H9 (cell line): ENCODE measurements around the gene BIK. TPM values are rescaled to one million over a fixed set of nuclear protein-coding genes. Genes with fewer than 3 reads are reported as not detected.
A peak's percentile ranks its signal among the peaks of the same experiment; 100 is the strongest.

Experiments used
- DNase-seq: peaks from one replicate; pipeline ENCODE4 v3.0.0-alpha.2; 2017
- H2AFZ ChIP-seq: one replicate; pipeline ENCODE4 v1.6.1; 2013; ENCODE audit warnings: mild to moderate bottlenecking, low read length, control low read depth, moderate library complexity
- H2AK5ac ChIP-seq: 2 replicates; pipeline ENCODE4 v1.6.1; 2013; ENCODE audit warnings: low read length, control low read depth, mixed read lengths; ENCODE audit not compliant: insufficient read length
- H2BK120ac ChIP-seq: one replicate; pipeline ENCODE4 v1.6.1; 2013; ENCODE audit warnings: low read depth, mild to moderate bottlenecking, low read length, control low read depth, inconsistent platforms; ENCODE audit not compliant: poor library complexity, severe bottlenecking
- H2BK12ac ChIP-seq: 2 replicates; pipeline ENCODE4 v1.6.1; 2013; ENCODE audit warnings: low read length, control low read depth, mixed read lengths, low read depth; ENCODE audit not compliant: insufficient read length
- H2BK15ac ChIP-seq: 2 replicates; pipeline ENCODE4 v1.6.1; 2013; ENCODE audit warnings: low read depth, low read length, control low read depth
- H2BK20ac ChIP-seq: one replicate; pipeline ENCODE4 v1.6.1; 2013; ENCODE audit warnings: low read depth, mild to moderate bottlenecking, low read length, control low read depth, inconsistent platforms; ENCODE audit not compliant: poor library complexity, severe bottlenecking
- H2BK5ac ChIP-seq: 2 replicates; pipeline ENCODE4 v1.6.1; 2013; ENCODE audit warnings: low read length, control low read depth, mixed read lengths; ENCODE audit not compliant: insufficient read length
- H3K14ac ChIP-seq: 2 replicates; pipeline ENCODE4 v1.6.1; 2013; ENCODE audit warnings: low read length, control low read depth; ENCODE audit not compliant: insufficient read depth
- H3K18ac ChIP-seq: 2 replicates; pipeline ENCODE4 v1.6.1; 2013; ENCODE audit warnings: low read depth, mild to moderate bottlenecking, mixed read lengths, low read length, control low read depth; ENCODE audit not compliant: insufficient read length
- H3K23ac ChIP-seq: 2 replicates; pipeline ENCODE4 v1.6.1; 2013; ENCODE audit warnings: low read length, control low read depth, mixed read lengths, low read depth; ENCODE audit not compliant: insufficient read length
- H3K23me2 ChIP-seq: 2 replicates; pipeline ENCODE4 v1.6.1; 2013; ENCODE audit warnings: low read depth, mild to moderate bottlenecking, mixed read lengths, low read length, control low read depth; ENCODE audit not compliant: insufficient read length, poor library complexity, severe bottlenecking
- H3K27ac ChIP-seq: 2 replicates; pipeline ENCODE4 v1.5.1; 2013; ENCODE audit warnings: low read length, control low read depth, mixed read lengths, low read depth; ENCODE audit not compliant: insufficient read length
- H3K27me3 ChIP-seq: 2 replicates; pipeline ENCODE4 v1.6.1; 2013; ENCODE audit warnings: low read length, control low read depth, inconsistent platforms; ENCODE audit not compliant: insufficient read depth
- H3K4ac ChIP-seq: 2 replicates; pipeline ENCODE4 v1.6.1; 2013; ENCODE audit warnings: low read depth, mild to moderate bottlenecking, control low read depth, inconsistent platforms, low read length, moderate library complexity
- H3K4me1 ChIP-seq: 2 replicates; pipeline ENCODE4 v1.6.1; 2013; ENCODE audit warnings: low read length, control low read depth, inconsistent platforms; ENCODE audit not compliant: insufficient read depth
- H3K4me2 ChIP-seq: 2 replicates; pipeline ENCODE4 v1.6.1; 2013; ENCODE audit warnings: low read length, control low read depth, mixed read lengths; ENCODE audit not compliant: insufficient read length, insufficient read depth
- H3K56ac ChIP-seq: 2 replicates; pipeline ENCODE4 v1.6.1; 2013; ENCODE audit warnings: low read depth, mild to moderate bottlenecking, mixed read lengths, low read length, control low read depth; ENCODE audit not compliant: insufficient read length
- H3K79me1 ChIP-seq: 2 replicates; pipeline ENCODE4 v1.6.1; 2013; ENCODE audit warnings: low read depth, mild to moderate bottlenecking, moderate library complexity, low read length, control low read depth, inconsistent platforms; ENCODE audit not compliant: insufficient read depth, poor library complexity, severe bottlenecking
- H3K79me2 ChIP-seq: 2 replicates; pipeline ENCODE4 v1.6.1; 2013; ENCODE audit warnings: low read length, control low read depth, inconsistent platforms; ENCODE audit not compliant: insufficient read depth
- H3K9ac ChIP-seq: 2 replicates; pipeline ENCODE4 v1.6.1; 2013; ENCODE audit warnings: low read length, control low read depth, mixed read lengths; ENCODE audit not compliant: insufficient read length; ENCODE audit errors: extremely low read depth
- H3K9me3 ChIP-seq: one replicate; pipeline ENCODE4 v1.6.1; 2013; ENCODE audit warnings: low read depth, low read length, inconsistent platforms; ENCODE audit not compliant: control insufficient read depth
- H3T11ph ChIP-seq: one replicate; pipeline ENCODE4 v1.6.1; 2013; ENCODE audit warnings: mild to moderate bottlenecking, low read length, control low read depth, inconsistent platforms
- H4K20me1 ChIP-seq: one replicate; pipeline ENCODE4 v1.6.1; 2013; ENCODE audit not compliant: control insufficient read depth, insufficient read length, insufficient read depth
- H4K5ac ChIP-seq: 2 replicates; pipeline ENCODE4 v1.6.1; 2013; ENCODE audit warnings: low read depth, mild to moderate bottlenecking, mixed read lengths, low read length, control low read depth; ENCODE audit not compliant: insufficient read length
- H4K8ac ChIP-seq: replicated peaks from 2 replicates; pipeline ENCODE4 v1.6.1; 2013; ENCODE audit warnings: low read length, control low read depth, mixed read lengths, low read depth; ENCODE audit not compliant: insufficient read length
- H4K91ac ChIP-seq: 2 replicates; pipeline ENCODE4 v1.6.1; 2013; ENCODE audit warnings: low read depth, mild to moderate bottlenecking, moderate library complexity, mixed read lengths, low read length, control low read depth; ENCODE audit not compliant: insufficient read length
- H3K27ac Mint-ChIP-seq, 3 experiments: 2 replicates in 2 of 3; 3 replicates in 1 of 3; pipeline ENCODE4 v1.8.0; 2020 to 2021; ENCODE audit warnings: mixed read lengths in 3 of 3, mild to moderate bottlenecking in 1 of 3, moderate library complexity in 1 of 3
- H3K27me3 Mint-ChIP-seq: 2 replicates; pipeline ENCODE4 v1.8.0; 2021; ENCODE audit warnings: low read depth, mild to moderate bottlenecking, moderate library complexity, mixed read lengths
- H3K36me3 Mint-ChIP-seq, 3 experiments: 2 replicates in 2 of 3; 3 replicates in 1 of 3; pipeline ENCODE4 v1.8.0; 2020 to 2021; ENCODE audit warnings: low read depth in 3 of 3, mixed read lengths in 3 of 3; ENCODE audit not compliant: insufficient read depth in 1 of 3
- H3K4me1 Mint-ChIP-seq, 2 experiments: 2 replicates each; pipeline ENCODE4 v1.8.0; 2020; ENCODE audit warnings: mixed read lengths in 2 of 2
- H3K4me3 Mint-ChIP-seq, 2 experiments: 2 replicates in 1 of 2; 3 replicates in 1 of 2; pipeline ENCODE4 v1.8.0; 2020 to 2021; ENCODE audit warnings: mild to moderate bottlenecking in 2 of 2, mixed read lengths in 2 of 2, moderate library complexity in 1 of 2
- H3K9me3 Mint-ChIP-seq, 2 experiments: 2 replicates in 1 of 2; 3 replicates in 1 of 2; pipeline ENCODE4 v1.8.0; 2020; ENCODE audit warnings: mild to moderate bottlenecking in 2 of 2, mixed read lengths in 2 of 2, moderate library complexity in 1 of 2
- CTCF ChIP-seq: fragments of 200-600 bp; sonication (generic); conservative IDR thresholded peaks from 3 replicates; pipeline ENCODE4 v1.8.0; 2021; ENCODE audit warnings: antibody characterized with exemption, mild to moderate bottlenecking
- WGBS: extraction: QIAGEN DNeasy Blood & Tissue Kit; methylation state at CpG from one replicate; pipeline ENCODE4 v1.1.7; 2013; ENCODE audit warnings: missing lambda C conversion rate, low lambda C conversion rate, mixed read lengths; ENCODE audit not compliant: insufficient read length; ENCODE audit errors: extremely low coverage; 5-methylcytosine and 5-hydroxymethylcytosine counted together
- total RNA-seq: library from RNA; stranded (reverse); gene quantifications from 2 replicates; pipeline ENCODE4 v1.2.1, GENCODE V29; 2021

The BIK gene
- total RNA-seq, 1 experiment from 2014 or later: 8.3 TPM

GRCh38 chr22:43088627-43088983 is 21.9 kb upstream of the BIK start:
- no peak overlapping the region for H4K5ac ChIP-seq
- no peak overlapping the region for H2AK5ac ChIP-seq
- peak overlapping the region in 2 of 3 experiments; percentile 21 to 71; a peak in 2 of 7 replicates for H3K27ac Mint-ChIP-seq
- H3K4me1 Mint-ChIP-seq: peaks cover 3 to 15% of the 10 kb centered on the region in 2 experiments; a peak in 3 of 4 replicates
- H3K23ac ChIP-seq: no peak overlapping the region
- no peak overlapping the region for H4K8ac ChIP-seq
- H3K36me3 Mint-ChIP-seq: peaks cover 0 to 5% (median 0%) of the 10 kb centered on the region in 3 experiments; a peak in 3 of 7 replicates
- no peaks in the 10 kb centered on the region for H3K27me3 Mint-ChIP-seq
- peak overlapping the region; percentile 77 for H3K9ac ChIP-seq
- peak overlapping the region; percentile 79 for H3K18ac ChIP-seq
- WGBS: no CpG with 5 or more reads among the region's 9 CpGs
- H3K56ac ChIP-seq: no peak overlapping the region
- H4K20me1 ChIP-seq: no peaks in the 10 kb centered on the region
- no peak for TF ChIP-seq CTCF
- H2BK120ac ChIP-seq: no peak overlapping the region
- H3K27me3 ChIP-seq: no peaks in the 10 kb centered on the region
- peak overlapping the region; percentile 74 for H2AFZ ChIP-seq
- H2BK20ac ChIP-seq: no peak overlapping the region
- no peak overlapping the region for H3K27ac ChIP-seq
- H3K4me2 ChIP-seq: peak overlapping the region; percentile 89
- H3K4me1 ChIP-seq: no peaks in the 10 kb centered on the region
- H3K4ac ChIP-seq: no peak overlapping the region
- H2BK12ac ChIP-seq: no peak overlapping the region
- no peak overlapping the region for H4K91ac ChIP-seq
- H2BK15ac ChIP-seq: no peak overlapping the region
- peak overlapping the region; percentile 74 to 91 for H3K4me3 Mint-ChIP-seq
- no peaks in the 10 kb centered on the region; a peak in 1 of 5 replicates for H3K9me3 Mint-ChIP-seq
- H3T11ph ChIP-seq: no peak overlapping the region
- peak overlapping the region; percentile 83; the same call in 1 of the 2 replicates for H3K14ac ChIP-seq
- H3K23me2 ChIP-seq: peaks cover 5% of the 10 kb centered on the region
- no peak overlapping the region for H2BK5ac ChIP-seq
- no peaks in the 10 kb centered on the region for H3K9me3 ChIP-seq
- no peak for DNase-seq
- no peaks in the 10 kb centered on the region for H3K79me2 ChIP-seq
- H3K79me1 ChIP-seq: no peaks in the 10 kb centered on the region
